Thymus (tissue), 11 donors: Measurements from ENCODE around the gene IHH. TPM values are rescaled to one million over a fixed set of nuclear protein-coding genes. Genes with fewer than 3 reads are reported as not detected.

Source experiments
- DNase-seq, 9 donors: peaks; one replicate each; pipeline ENCODE4 v3.0.0-alpha.2; 2013; ENCODE audit warnings: low spot score in 9 of 9, low read depth in 6 of 9, missing footprints in 1 of 9
- H3K27ac ChIP-seq, 2 donors: one replicate each; pipeline ENCODE4 v1.5.1; 2013; ENCODE audit warnings: control low read depth in 1 of 2, low read depth in 1 of 2, low read length in 1 of 2, mild to moderate bottlenecking in 1 of 2, moderate library complexity in 1 of 2
- H3K27me3 ChIP-seq, 2 donors: one replicate each; pipeline ENCODE4 v1.5.1; 2013; ENCODE audit warnings: low read length in 1 of 2; ENCODE audit not compliant: control insufficient read depth in 2 of 2, insufficient read depth in 1 of 2
- H3K36me3 ChIP-seq, 2 donors: one replicate each; pipeline ENCODE4 v1.5.1; 2013; ENCODE audit warnings: low read length in 1 of 2, mild to moderate bottlenecking in 1 of 2, moderate library complexity in 1 of 2; ENCODE audit not compliant: control insufficient read depth in 2 of 2, insufficient read depth in 2 of 2
- H3K4me1 ChIP-seq, 2 donors: one replicate each; pipeline ENCODE4 v1.5.1; 2013; ENCODE audit warnings: low read length in 2 of 2; ENCODE audit not compliant: control insufficient read depth in 2 of 2, insufficient read depth in 2 of 2
- H3K4me3 ChIP-seq, 2 donors: one replicate each; pipeline ENCODE4 v1.5.1; 2013; ENCODE audit warnings: low read length in 2 of 2, control low read depth in 1 of 2, mild to moderate bottlenecking in 1 of 2
- H3K9me3 ChIP-seq, 2 donors: one replicate each; pipeline ENCODE4 v1.5.1; 2013; ENCODE audit warnings: low read length in 1 of 2, mild to moderate bottlenecking in 1 of 2; ENCODE audit not compliant: control insufficient read depth in 2 of 2, insufficient read depth in 1 of 2
- WGBS: extraction: QIAGEN DNeasy Blood & Tissue Kit; methylation state at CpG from one replicate; pipeline ENCODE4 v1.1.7; 2013; 5-methylcytosine and 5-hydroxymethylcytosine counted together
- polyA plus RNA-seq: library from polyadenylated mRNA; stranded (reverse); fragments of 200-250 nt; gene quantifications from one replicate; pipeline ENCODE4 v1.2.3, GENCODE V29; 2013
- total RNA-seq: library from RNA; stranded (reverse); fragments of 120-200 nt; gene quantifications from one replicate; pipeline ENCODE4 v1.2.4, GENCODE V29; 2013
- donor health status: healthy.

Gene IHH
- total and polyA plus RNA-seq, 2 donors = 0.05 to 0.18 TPM

DNA sequence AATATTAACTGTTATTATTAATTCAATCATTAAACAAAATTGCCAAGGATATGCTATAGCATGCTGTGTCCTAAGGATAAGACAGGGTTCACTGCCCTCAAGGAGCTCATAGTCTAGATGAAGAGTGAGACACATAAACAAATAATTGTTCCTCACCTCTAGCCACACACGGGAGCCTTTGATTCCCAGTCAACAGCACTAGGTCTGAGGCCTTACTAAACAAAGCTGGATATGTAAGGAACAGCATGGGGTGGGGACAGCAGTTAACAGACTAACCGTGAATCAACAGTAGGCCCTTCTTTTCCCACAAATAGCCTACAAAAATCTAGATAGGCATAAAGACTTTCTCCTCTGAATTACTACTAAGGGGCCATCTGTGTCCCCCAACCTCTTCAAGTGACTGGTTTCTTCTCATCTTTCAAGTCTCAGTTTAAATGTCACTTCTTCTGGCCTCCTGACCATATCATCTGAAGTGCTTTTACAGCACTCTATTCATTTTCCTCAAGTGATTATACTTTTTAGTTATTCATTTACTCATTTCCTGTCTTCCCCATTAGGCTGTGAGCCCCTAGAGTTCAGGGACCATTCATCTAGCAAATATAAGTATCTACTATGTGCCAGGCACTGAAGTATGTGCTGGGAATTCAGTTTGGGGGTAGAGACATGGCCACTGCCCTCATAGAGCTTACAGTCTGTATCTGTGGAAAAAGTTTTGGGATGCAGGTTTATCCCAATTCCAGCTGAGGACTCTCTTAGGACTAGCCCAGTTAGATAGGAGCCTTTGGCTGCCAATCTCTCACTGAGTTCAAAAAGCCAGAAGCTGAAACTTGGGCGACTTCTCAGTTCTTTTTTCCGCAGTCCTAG is 29.9 kb upstream of the IHH start:
- DNase-seq = no peak
- 84% methylated on average over 4 of the region's 4 CpGs for WGBS
- H3K27me3 ChIP-seq = no peaks in the 10 kb centered on the region

DNA sequence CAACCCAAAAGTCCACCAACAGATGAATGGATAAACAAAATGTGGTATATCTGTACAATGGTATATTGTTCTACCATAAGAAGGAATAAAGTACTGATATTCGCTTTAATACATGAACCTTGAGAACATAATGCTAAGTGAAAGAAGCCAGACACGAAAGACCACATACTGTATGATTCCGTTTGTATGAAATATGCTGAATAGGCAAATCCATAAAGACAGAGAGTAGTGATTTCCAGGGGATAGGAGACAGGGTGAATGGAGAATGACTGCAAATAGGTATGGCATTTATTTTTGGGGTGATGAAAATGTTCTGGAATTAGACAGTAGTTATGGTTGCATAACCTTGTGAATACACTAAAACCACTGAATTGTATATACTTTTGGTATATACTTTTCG is 28.6 kb upstream of the IHH start:
- Histone ChIP-seq H3K4me1 (peaks cover 0 to 2% of the 10 kb centered on the region in 2 donors), H3K27me3 (no peaks in the 10 kb centered on the region), H3K27ac (no peak overlapping the region), H3K9me3 (no peaks in the 10 kb centered on the region), H3K36me3 (no peaks in the 10 kb centered on the region), H3K4me3 (no peak overlapping the region)
- WGBS = 99% methylated on average over 4 of the region's 4 CpGs
- DNase-seq = no peak

More for the DNA sequence above, 29.9 kb upstream of the IHH start:
- Histone ChIP-seq H3K4me1 (peaks cover 0 to 2% of the 10 kb centered on the region in 2 donors), H3K27ac (no peak overlapping the region), H3K9me3 (no peaks in the 10 kb centered on the region), H3K36me3 (no peaks in the 10 kb centered on the region), H3K4me3 (no peak overlapping the region)

DNA sequence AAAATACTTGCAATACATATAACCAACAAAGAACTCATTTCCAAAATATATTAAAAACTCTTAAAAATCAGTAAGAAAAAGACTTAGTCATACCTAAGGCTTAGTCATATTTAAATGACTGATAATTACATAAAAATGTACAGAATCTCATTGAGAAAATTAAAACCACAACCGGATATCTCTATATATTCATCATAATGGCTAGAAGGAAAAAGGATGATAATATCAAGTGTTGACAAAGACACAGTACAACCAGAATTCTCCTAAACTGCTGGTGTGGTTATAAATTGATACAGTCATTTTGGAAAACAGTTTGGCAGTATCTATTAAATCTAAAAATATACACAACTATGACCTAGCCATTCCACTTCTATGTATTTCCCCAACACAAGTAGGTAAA is 27.1 kb upstream of the IHH start:
- WGBS = 97% methylated on average over 1 of the region's 1 CpG
- Histone ChIP-seq H3K27ac (no peak overlapping the region), H3K36me3 (no peaks in the 10 kb centered on the region), H3K27me3 (no peaks in the 10 kb centered on the region), H3K9me3 (no peaks in the 10 kb centered on the region), H3K4me1 (peaks cover 0 to 2% of the 10 kb centered on the region in 2 donors), H3K4me3 (no peak overlapping the region)
- DNase-seq = no peak

DNA sequence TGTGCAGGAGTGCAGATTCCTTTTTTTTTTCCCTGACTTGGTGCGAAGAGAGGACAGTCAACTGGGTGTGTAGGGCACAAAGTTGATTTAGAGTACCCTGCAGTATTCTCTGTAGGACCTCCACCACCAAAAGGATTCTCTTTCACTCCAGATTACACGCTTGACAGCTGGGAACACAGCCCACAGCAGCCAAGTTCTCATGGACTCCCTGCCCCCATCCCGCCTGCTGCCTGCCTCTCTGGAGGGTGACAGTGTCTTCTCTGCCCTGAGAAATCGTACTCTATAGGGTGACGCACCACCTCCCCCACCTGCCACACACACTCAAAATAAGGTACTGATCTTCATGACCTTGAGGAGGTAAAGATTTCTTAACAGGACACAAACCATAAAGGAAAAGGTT is 26.6 kb upstream of the IHH start:
- Histone ChIP-seq H3K36me3 (no peaks in the 10 kb centered on the region), H3K27me3 (no peaks in the 10 kb centered on the region), H3K9me3 (no peaks in the 10 kb centered on the region), H3K27ac (no peak overlapping the region), H3K4me3 (no peak overlapping the region), H3K4me1 (peaks cover 0 to 2% of the 10 kb centered on the region in 2 donors)
- DNase-seq = no peak
- 97% methylated on average over 5 of the region's 5 CpGs for WGBS

DNA sequence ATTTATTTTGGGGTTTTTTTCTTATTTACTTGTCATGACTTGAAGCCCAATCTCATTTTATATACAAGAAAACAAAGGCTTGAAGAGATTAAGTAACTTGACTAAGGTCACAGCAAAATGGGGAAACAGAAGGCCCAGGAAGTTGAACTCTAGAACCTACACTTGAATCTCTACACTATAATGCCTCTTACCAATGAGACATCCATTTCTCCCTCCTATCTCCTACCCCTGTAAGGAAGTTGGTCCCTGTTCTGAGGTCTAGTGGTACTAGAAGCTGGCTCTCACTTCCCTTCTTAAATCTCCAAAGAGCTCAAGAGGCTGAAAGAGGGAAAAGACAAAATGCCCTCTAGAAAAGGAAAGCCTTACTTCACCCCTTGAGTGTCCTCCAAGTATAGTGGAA is 25.5 kb upstream of the IHH start:
- no peak overlapping the region for H3K27ac ChIP-seq
- H3K27me3 ChIP-seq = no peaks in the 10 kb centered on the region
- DNase-seq = no peak
- no peaks in the 10 kb centered on the region for H3K36me3 ChIP-seq
- H3K4me3 ChIP-seq = no peak overlapping the region
- peaks cover 0 to 2% of the 10 kb centered on the region in 2 donors for H3K4me1 ChIP-seq
- H3K9me3 ChIP-seq = no peaks in the 10 kb centered on the region

DNA sequence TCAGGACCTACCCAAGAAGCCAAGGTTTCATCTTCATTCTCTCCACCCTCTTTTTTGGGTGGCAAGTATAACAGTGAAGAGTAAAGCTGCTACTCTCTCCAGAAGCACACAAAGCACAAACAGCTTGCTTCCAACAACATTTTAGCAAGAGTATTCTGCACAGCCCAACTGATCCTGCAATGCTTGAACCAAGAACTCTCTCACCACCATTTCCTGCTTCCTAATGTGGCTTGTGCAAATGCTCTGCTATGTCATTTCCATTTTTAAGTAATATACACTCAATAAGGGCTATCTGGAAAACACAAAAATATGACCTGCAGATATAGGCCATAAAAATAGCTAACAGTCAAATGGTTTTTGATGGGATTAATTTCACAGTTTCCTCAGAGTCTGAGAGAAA is 24.1 kb upstream of the IHH start:
- DNase-seq = no peak
- H3K27me3 ChIP-seq = no peaks in the 10 kb centered on the region
- H3K27ac ChIP-seq = no peak overlapping the region
- no peaks in the 10 kb centered on the region for H3K9me3 ChIP-seq
- no peak overlapping the region for H3K4me3 ChIP-seq
- H3K36me3 ChIP-seq = no peaks in the 10 kb centered on the region
- peaks cover 0 to 2% of the 10 kb centered on the region in 2 donors for H3K4me1 ChIP-seq

DNA sequence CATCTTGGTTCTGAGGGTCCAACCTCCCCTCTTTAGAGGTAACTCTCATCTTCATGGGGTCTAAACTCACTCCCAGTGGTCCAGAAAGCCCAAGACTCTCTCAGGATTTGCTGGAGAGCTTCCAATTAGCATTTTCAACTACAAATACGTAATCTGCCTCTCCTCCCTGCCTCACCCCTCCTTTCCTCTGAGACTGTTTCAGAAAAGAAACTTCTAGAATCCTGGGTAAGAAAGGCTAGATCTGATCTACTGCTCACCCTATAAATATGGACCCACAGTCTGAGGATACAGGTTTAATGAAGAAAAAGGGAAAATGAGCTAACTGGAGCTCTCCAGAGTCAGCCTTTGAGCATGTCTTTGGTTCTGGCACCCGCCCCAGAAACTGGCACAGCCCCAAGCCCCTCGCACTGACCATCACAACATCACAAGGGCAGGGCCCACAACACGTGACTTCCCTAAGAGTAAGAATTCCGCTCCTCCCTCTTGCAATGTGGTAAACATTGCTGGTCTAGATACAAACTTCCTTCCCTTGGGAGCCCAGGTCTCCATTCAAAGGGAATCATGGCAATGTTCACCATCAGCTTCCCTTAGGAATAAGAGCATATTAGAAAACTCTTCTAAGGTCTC is 21.7 kb upstream of the IHH start:
- Histone ChIP-seq H3K4me1 (peaks cover 0 to 2% of the 10 kb centered on the region in 2 donors), H3K27ac (no peak overlapping the region)

DNA sequence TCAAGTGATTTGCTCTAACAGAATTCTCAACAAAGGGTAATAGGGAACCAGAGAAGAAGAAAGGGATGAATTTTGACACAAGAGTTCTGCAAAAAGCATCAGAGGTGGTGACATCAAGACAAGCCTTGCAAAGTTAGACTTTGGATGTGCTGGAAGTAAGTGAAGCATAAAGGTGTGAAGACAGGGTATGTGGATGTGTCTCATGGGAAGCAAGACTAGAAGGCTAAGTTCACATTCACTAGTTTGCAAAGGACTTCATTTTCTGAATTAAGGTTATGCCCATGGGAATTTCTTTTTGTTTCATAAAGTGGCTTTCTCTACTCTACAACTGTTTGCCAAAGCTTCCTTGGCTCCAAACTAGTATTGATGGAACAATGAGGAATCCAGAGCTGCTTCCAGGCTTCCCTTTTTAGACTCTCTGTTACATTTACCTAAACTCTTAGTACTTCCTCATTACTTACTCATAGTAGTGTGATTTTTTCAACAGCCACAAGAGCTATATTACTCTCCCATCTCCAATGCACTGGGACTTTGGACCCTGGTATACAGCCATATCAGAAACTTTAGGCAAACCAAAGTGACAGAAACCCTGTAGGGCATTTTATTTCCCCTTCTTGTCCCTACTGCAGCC is 21.1 kb upstream of the IHH start:
- Histone ChIP-seq H3K4me3 (no peak overlapping the region), H3K27me3 (no peaks in the 10 kb centered on the region), H3K27ac (no peak overlapping the region), H3K9me3 (no peaks in the 10 kb centered on the region), H3K4me1 (peaks cover 0 to 2% of the 10 kb centered on the region in 2 donors), H3K36me3 (peaks cover 4 to 9% of the 10 kb centered on the region in 2 donors)
- DNase-seq = no peak

More for the DNA sequence above, 21.7 kb upstream of the IHH start:
- Histone ChIP-seq H3K4me3 (no peak overlapping the region), H3K36me3 (peaks cover 0 to 3% of the 10 kb centered on the region in 2 donors), H3K27me3 (no peaks in the 10 kb centered on the region), H3K9me3 (no peaks in the 10 kb centered on the region)
- DNase-seq = no peak
- whole genome bisulfite sequencing = 94% methylated on average over 5 of the region's 5 CpGs

DNA sequence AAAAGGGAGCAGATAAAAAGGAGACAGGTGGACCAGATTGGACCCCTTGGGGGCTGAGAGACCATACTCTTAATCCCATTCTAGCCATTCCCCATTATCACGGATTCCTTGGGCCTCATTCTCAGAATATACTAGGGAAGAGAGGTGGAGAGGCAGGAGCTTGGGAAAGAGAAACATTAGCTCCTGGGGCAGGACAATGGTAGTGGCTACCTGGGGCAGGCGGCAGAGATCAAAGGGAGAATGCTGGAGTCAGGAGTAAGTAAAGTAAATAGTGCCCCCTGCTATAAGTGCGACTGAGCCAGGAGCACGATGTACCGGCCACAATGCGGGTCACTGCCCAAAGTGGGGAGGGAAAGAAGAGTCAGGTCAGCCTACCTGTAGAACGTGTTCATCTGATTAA is 20.4 kb upstream of the IHH start:
- no peak overlapping the region for H3K4me3 ChIP-seq
- H3K27me3 ChIP-seq = no peaks in the 10 kb centered on the region
- no peaks in the 10 kb centered on the region for H3K4me1 ChIP-seq
- WGBS = 99% methylated on average over 7 of the region's 7 CpGs
- H3K36me3 ChIP-seq = peaks cover 8 to 12% of the 10 kb centered on the region in 2 donors
- H3K9me3 ChIP-seq = no peaks in the 10 kb centered on the region
- DNase-seq = no peak
- H3K27ac ChIP-seq = no peak overlapping the region
